ENCODE data around the gene TCEAL9. TPM values are rescaled to one million over a fixed set of nuclear protein-coding genes. Genes with fewer than 3 reads are reported as not detected.
"Not testable (repeated sequence)": the region's sequence is repeated elsewhere in the genome, so short reads cannot be mapped to it uniquely, and the experiment has no call there.

TCEAL9 gene
- total and polyA plus RNA-seq, 2 of the 8 experiments (the other 6 are each of a cell fraction or from before 2014, with no cell fraction given): 22.2 to 36.8 TPM

- H3K4me1 ChIP-seq (replicated peaks in 1 of 4; ENCODE audit: control insufficient read depth in 3 of 4, insufficient read depth in 4 of 4, low read length in 3 of 4); H4K20me1 ChIP-seq (replicated peaks in 1 of 2; ENCODE audit: control insufficient read depth in 1 of 2, insufficient read depth in 2 of 2, low read length in 2 of 2); FAIRE-seq; DNase-seq (ENCODE audit: low read depth in 1 of 2, low spot score in 2 of 2); H4K8ac ChIP-seq (ENCODE audit: extremely low read depth, insufficient read depth, low read length); H3K27me3 ChIP-seq (replicated peaks in 1 of 4; ENCODE audit: control insufficient read depth in 3 of 4, extremely low read depth in 1 of 4, insufficient read depth in 3 of 4, low read length in 3 of 4); H4K91ac ChIP-seq (replicated peaks; ENCODE audit: insufficient read length, low read length); H3K36me3 ChIP-seq (ENCODE audit: control insufficient read depth in 2 of 4, insufficient read depth in 4 of 4, low read length in 3 of 4); H2BK15ac ChIP-seq (ENCODE audit: low read length); H2BK12ac ChIP-seq (ENCODE audit: low read depth, low read length); H3K23ac ChIP-seq (ENCODE audit: insufficient read length); H3K9me3 ChIP-seq (ENCODE audit: insufficient read depth in 2 of 2, low read depth in 1 of 2, low read length in 1 of 2); H3K18ac ChIP-seq (ENCODE audit: extremely low read depth, low read length); H3K79me2 ChIP-seq (ENCODE audit: control insufficient read depth in 1 of 2, insufficient read depth in 2 of 2, low read length in 2 of 2); H2AFZ ChIP-seq (ENCODE audit: low read length); H3K27ac ChIP-seq (ENCODE audit: low read depth, low read length); H3K4me2 ChIP-seq (ENCODE audit: insufficient read depth in 1 of 2, low read depth in 2 of 2, low read length in 2 of 2); H3K4ac ChIP-seq (replicated peaks; ENCODE audit: insufficient read length, low read depth, low read length); H4K5ac ChIP-seq (ENCODE audit: insufficient read length, low read depth, low read length); H2AK5ac ChIP-seq (ENCODE audit: low read depth, low read length); H3K14ac ChIP-seq (ENCODE audit: insufficient read length); H2BK120ac ChIP-seq (replicated peaks; ENCODE audit: low read depth, low read length); H3K9ac ChIP-seq (replicated peaks in 1 of 4; ENCODE audit: extremely low read depth in 1 of 4, low read depth in 3 of 4, low read length in 3 of 4); H2BK5ac ChIP-seq (ENCODE audit: low read depth, low read length); H3K23me2 ChIP-seq (ENCODE audit: low read depth, low read length); H3K56ac ChIP-seq (replicated peaks; ENCODE audit: insufficient read length, low read depth, low read length); H3K4me3 ChIP-seq (ENCODE audit: extremely low read depth in 1 of 4, insufficient read depth in 2 of 4, low read depth in 3 of 4, low read length in 4 of 4); H3K79me1 ChIP-seq (ENCODE audit: low read depth, low read length); H2BK20ac ChIP-seq (ENCODE audit: low read length): not testable (repeated sequence)
- WGBS, 2 experiments (ENCODE audit: extremely low coverage in 1 of 2, insufficient coverage in 1 of 2, insufficient read length in 1 of 2, insufficient replicate concordance in 2 of 2, low coverage in 1 of 2, low lambda C conversion rate in 2 of 2, missing lambda C conversion rate in 1 of 2): no CpG with 5 or more reads among the region's 5 CpGs
- ChIA-PET CTCF (ENCODE audit: partially characterized antibody) (interaction anchor here (1.3 to 1.4 kb wide), 2 partner anchors 53 to 79 kb away, joined by 3 read pairs; no protein-coding TSS in a partner anchor), POLR2A (ENCODE audit: partially characterized antibody) (interaction anchor here (1.4 to 2.8 kb wide), 4 partner anchors 8 to 29 kb away, joined by 3 to 13 read pairs (median 4); partner anchors contain the start of genes BEX3 and TCEAL9)
Measured at GRCh38 chrX:103385283-103385830, 29.1 kb downstream of the TCEAL9 start.
